RWPE2 (cell line): ENCODE data around the gene TGIF2.
A peak's percentile ranks its signal among the peaks of the same experiment; 100 is the strongest.

Source experiments
- ATAC-seq: fragments of 200-7000 bp; cut with Tn5 transposase; 3 replicates; pipeline ENCODE4 v1.9.1; 2021; ENCODE audit warnings: low read depth
- DNase-seq: peaks from one replicate; pipeline ENCODE4 v3.0.0-alpha.2; 2020; ENCODE audit warnings: low spot score
- H3K27ac ChIP-seq: fragments of 450-650 bp; 2 replicates; pipeline ENCODE4 v1.5.1; 2017; ENCODE audit warnings: mild to moderate bottlenecking; ENCODE audit not compliant: poor library complexity, severe bottlenecking
- H3K27me3 ChIP-seq: fragments of 250-450 bp; sonication (Bioruptor Pico); 2 replicates; pipeline ENCODE4 v1.5.1; 2021; ENCODE audit warnings: mild to moderate bottlenecking, moderate library complexity; ENCODE audit not compliant: insufficient read depth, poor library complexity, severe bottlenecking
- H3K36me3 ChIP-seq: fragments of 250-450 bp; sonication (Bioruptor Pico); 2 replicates; pipeline ENCODE4 v1.5.1; 2020; ENCODE audit warnings: low read depth, mild to moderate bottlenecking, moderate library complexity
- H3K4me1 ChIP-seq: fragments of 250-450 bp; sonication (Bioruptor Pico); 2 replicates; pipeline ENCODE4 v1.5.1; 2021; ENCODE audit warnings: mild to moderate bottlenecking, moderate library complexity; ENCODE audit not compliant: insufficient read depth, poor library complexity, severe bottlenecking
- H3K4me3 ChIP-seq: fragments of 250-450 bp; sonication (Bioruptor Pico); 2 replicates; pipeline ENCODE4 v1.5.1; 2021; ENCODE audit warnings: mild to moderate bottlenecking, moderate library complexity; ENCODE audit not compliant: severe bottlenecking
- H3K9me3 ChIP-seq: fragments of 250-450 bp; sonication (Bioruptor Pico); 2 replicates; pipeline ENCODE4 v1.5.1; 2021; ENCODE audit warnings: mild to moderate bottlenecking, moderate library complexity; ENCODE audit not compliant: severe bottlenecking
- CTCF ChIP-seq: fragments of 450-650 bp; IDR thresholded peaks from one replicate; pipeline ENCODE4 v1.5.1; 2017; ENCODE audit warnings: mild to moderate bottlenecking, moderate library complexity; ENCODE audit not compliant: poor library complexity, severe bottlenecking

The TGIF2 gene

GRCh38 chr20:36599912-36600345 is 26.5 kb downstream of the TGIF2 start:
- H3K9me3 ChIP-seq: no peaks in the 10 kb centered on the region
- no peak for ATAC-seq
- H3K36me3 ChIP-seq: no peaks in the 10 kb centered on the region
- peaks cover 2% of the 10 kb centered on the region for H3K4me1 ChIP-seq
- DNase-seq: no peak
- no peak overlapping the region for H3K27ac ChIP-seq
- H3K4me3 ChIP-seq: no peak overlapping the region
- TF ChIP-seq CTCF: no peak
- H3K27me3 ChIP-seq: no peaks in the 10 kb centered on the region

GRCh38 chr20:36601540-36601939 is 28.1 kb downstream of the TGIF2 start:
- H3K9me3 ChIP-seq: no peaks in the 10 kb centered on the region
- H3K4me3 ChIP-seq: no peak overlapping the region
- H3K36me3 ChIP-seq: no peaks in the 10 kb centered on the region
- H3K27me3 ChIP-seq: no peaks in the 10 kb centered on the region
- ATAC-seq: no peak
- H3K27ac ChIP-seq: no peak overlapping the region
- TF ChIP-seq CTCF: no peak
- no peak for DNase-seq
- H3K4me1 ChIP-seq: peaks cover 4% of the 10 kb centered on the region

GRCh38 chr20:36604952-36605398 is 31.6 kb downstream of the TGIF2 start:
- peak overlapping the region; percentile 51 for H3K27ac ChIP-seq
- H3K36me3 ChIP-seq: peaks cover 28% of the 10 kb centered on the region
- H3K27me3 ChIP-seq: no peaks in the 10 kb centered on the region
- TF ChIP-seq CTCF: no peak
- DNase-seq: peak; percentile 87
- peak overlapping the region; percentile 69 for H3K4me3 ChIP-seq
- peak; percentile 17 for ATAC-seq
- H3K9me3 ChIP-seq: no peaks in the 10 kb centered on the region
- H3K4me1 ChIP-seq: peaks cover 14% of the 10 kb centered on the region

- Histone ChIP-seq H3K27ac (peak within 1 kb of the TSS; percentile 51), H3K36me3 (peaks cover 34% of the 10 kb centered on the region), H3K4me3 (peak within 1 kb of the TSS; percentile 69), H3K4me1 (peaks cover 14% of the 10 kb centered on the region), H3K27me3 (no peaks in the 10 kb centered on the region), H3K9me3 (no peaks in the 10 kb centered on the region)
- DNase-seq (peak; percentile 100), ATAC-seq (peak; percentile 94)
- peak; percentile 100 for TF ChIP-seq CTCF
Measured at GRCh38 chr20:36605399-36606157, 32.2 kb downstream of the TGIF2 start, which contains the start of gene RAB5IF. Gene RAB5IF, plus strand, starts transcription at chr20:36605779. Its CDS starts 173 bp downstream, at chr20:36605952.
